Measurements from ENCODE around the gene DHRS7B. TPM values are rescaled to one million over a fixed set of nuclear protein-coding genes. Genes with fewer than 3 reads are reported as not detected.

Gene DHRS7B
- total and polyA plus RNA-seq, 8 donors, result 7.3 to 30.4 (median 12.8) TPM

GRCh38 chr17:21173543-21173942 lies 46.8 kb downstream of the DHRS7B start:
- peak in 1 of 6 donors; percentile 1 for DNase-seq

GRCh38 chr17:21174186-21174585 lies 47.4 kb downstream of the DHRS7B start:
- no peak overlapping the region for H3K27ac ChIP-seq
- H3K4me3 ChIP-seq, result no peak overlapping the region
- H3K27me3 ChIP-seq, result no peaks in the 10 kb centered on the region
- H3K9me3 ChIP-seq, result no peaks in the 10 kb centered on the region
- intact Hi-C loops (cut with DNase I), result no loop called here
- FAIRE-seq, result no peak
- 80 to 91% methylated on average over 8 of the region's 8 CpGs for WGBS, 2 donors
- H3K4me1 ChIP-seq, result no peaks in the 10 kb centered on the region
- no peak for ATAC-seq
- DNase-seq, result peak in 2 of 6 donors; percentile 2
- TF ChIP-seq, protein P1, sequence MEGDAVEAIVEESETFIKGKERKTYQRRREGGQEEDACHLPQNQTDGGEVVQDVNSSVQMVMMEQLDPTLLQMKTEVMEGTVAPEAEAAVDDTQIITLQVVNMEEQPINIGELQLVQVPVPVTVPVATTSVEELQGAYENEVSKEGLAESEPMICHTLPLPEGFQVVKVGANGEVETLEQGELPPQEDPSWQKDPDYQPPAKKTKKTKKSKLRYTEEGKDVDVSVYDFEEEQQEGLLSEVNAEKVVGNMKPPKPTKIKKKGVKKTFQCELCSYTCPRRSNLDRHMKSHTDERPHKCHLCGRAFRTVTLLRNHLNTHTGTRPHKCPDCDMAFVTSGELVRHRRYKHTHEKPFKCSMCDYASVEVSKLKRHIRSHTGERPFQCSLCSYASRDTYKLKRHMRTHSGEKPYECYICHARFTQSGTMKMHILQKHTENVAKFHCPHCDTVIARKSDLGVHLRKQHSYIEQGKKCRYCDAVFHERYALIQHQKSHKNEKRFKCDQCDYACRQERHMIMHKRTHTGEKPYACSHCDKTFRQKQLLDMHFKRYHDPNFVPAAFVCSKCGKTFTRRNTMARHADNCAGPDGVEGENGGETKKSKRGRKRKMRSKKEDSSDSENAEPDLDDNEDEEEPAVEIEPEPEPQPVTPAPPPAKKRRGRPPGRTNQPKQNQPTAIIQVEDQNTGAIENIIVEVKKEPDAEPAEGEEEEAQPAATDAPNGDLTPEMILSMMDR (IDR thresholded peaks at IDR 0.05), result no peak
- peaks cover 0 to 7% (median 3%) of the 10 kb centered on the region in 3 donors for H3K36me3 ChIP-seq

More at GRCh38 chr17:21173543-21173942, 46.8 kb downstream of the DHRS7B start:
- TF ChIP-seq, protein P1 (IDR thresholded peaks at IDR 0.05), result no peak
- FAIRE-seq, result no peak
- no peaks in the 10 kb centered on the region for H3K27me3 ChIP-seq
- H3K9me3 ChIP-seq, result no peaks in the 10 kb centered on the region
- intact Hi-C loops (cut with DNase I), result no loop called here
- peaks cover 0 to 7% (median 3%) of the 10 kb centered on the region in 3 donors for H3K36me3 ChIP-seq
- no peak for ATAC-seq
- H3K4me3 ChIP-seq, result no peak overlapping the region
- WGBS, 2 donors, result 86 to 98% methylated on average over 2 of the region's 2 CpGs
- no peak overlapping the region for H3K27ac ChIP-seq
- H3K4me1 ChIP-seq, result no peaks in the 10 kb centered on the region

GRCh38 chr17:21174713-21175112 lies 47.9 kb downstream of the DHRS7B start:
- no peak overlapping the region for H3K27ac ChIP-seq
- intact Hi-C loops (cut with DNase I), result no loop called here
- TF ChIP-seq, protein P1 (IDR thresholded peaks at IDR 0.05), result no peak
- FAIRE-seq (no peak), ATAC-seq (no peak), DNase-seq (no peak)
- no peaks in the 10 kb centered on the region for H3K4me1 ChIP-seq
- H3K36me3 ChIP-seq, result peaks cover 0 to 7% (median 3%) of the 10 kb centered on the region in 3 donors
- H3K9me3 ChIP-seq, result no peaks in the 10 kb centered on the region
- H3K27me3 ChIP-seq, result no peaks in the 10 kb centered on the region
- no peak overlapping the region for H3K4me3 ChIP-seq
- WGBS, 2 donors, result 86 to 88% methylated on average over 7 of the region's 7 CpGs

DNA sequence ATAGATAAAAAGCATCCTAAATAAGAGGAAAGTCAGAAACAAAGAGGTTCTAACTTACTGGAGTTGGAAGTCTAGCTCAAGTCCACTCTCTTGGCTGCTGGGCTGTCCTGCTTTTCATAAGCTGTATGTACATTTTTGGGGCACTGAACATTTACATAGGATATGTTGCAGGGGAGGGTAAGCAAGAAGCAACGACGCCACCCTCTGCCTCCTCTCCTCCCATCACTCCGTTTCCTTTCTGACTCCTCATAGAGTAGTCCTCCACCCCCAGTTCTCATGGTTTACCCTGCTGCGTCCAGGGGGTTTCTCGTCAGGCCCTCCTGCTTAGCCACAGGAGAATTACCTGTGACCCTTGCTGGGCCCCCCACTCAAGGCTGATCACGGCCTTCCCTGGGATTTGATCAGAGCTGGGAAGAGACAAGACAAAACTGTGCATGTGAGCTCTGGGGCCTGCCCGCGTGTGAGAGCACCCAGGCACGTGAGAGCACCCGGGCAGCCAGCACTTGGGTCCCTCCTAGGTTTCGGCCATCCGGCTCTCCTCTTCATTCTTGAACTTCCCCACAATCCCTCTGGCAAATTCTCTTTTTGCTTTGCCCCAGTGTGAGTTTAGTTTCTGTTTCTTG lies 50.1 kb downstream of the DHRS7B start:
- Histone ChIP-seq H3K4me1 (no peaks in the 10 kb centered on the region), H3K4me3 (no peak overlapping the region), H3K27ac (no peak overlapping the region), H3K36me3 (peaks cover 0 to 7% (median 3%) of the 10 kb centered on the region in 3 donors), H3K27me3 (no peaks in the 10 kb centered on the region), H3K9me3 (no peaks in the 10 kb centered on the region)
- no peak for ATAC-seq
- no peak for FAIRE-seq
- TF ChIP-seq, protein P1 (IDR thresholded peaks at IDR 0.05), result no peak
- peak in 1 of 6 donors; percentile 3 for DNase-seq
- intact Hi-C loops (cut with DNase I), result no loop called here
- 82 to 86% methylated on average over 12 of the region's 12 CpGs for WGBS, 2 donors

GRCh38 chr17:21177401-21177800 lies 50.6 kb downstream of the DHRS7B start:
- TF ChIP-seq, protein P1 (IDR thresholded peaks at IDR 0.05), result no peak
- H3K9me3 ChIP-seq, result no peaks in the 10 kb centered on the region
- H3K36me3 ChIP-seq, result peaks cover 0 to 7% (median 3%) of the 10 kb centered on the region in 3 donors
- no peaks in the 10 kb centered on the region for H3K27me3 ChIP-seq
- DNase-seq (no peak), FAIRE-seq (no peak), ATAC-seq (no peak)
- H3K4me1 ChIP-seq, result no peaks in the 10 kb centered on the region
- no peak overlapping the region for H3K4me3 ChIP-seq
- 93 to 97% methylated on average over 8 of the region's 8 CpGs for WGBS, 2 donors
- H3K27ac ChIP-seq, result no peak overlapping the region
- intact Hi-C loops (cut with DNase I), result no loop called here

Data from pancreas (tissue), 10 donors.